Small intestine (tissue), 7 donors: ENCODE measurements around the gene SORCS2. TPM values are rescaled to one million over a fixed set of nuclear protein-coding genes. Genes with fewer than 3 reads are reported as not detected.

Experiments
- DNase-seq, 2 donors: peaks; one replicate each; pipeline versions ENCODE4 v3.0.0 to v3.0.0-alpha.2; 2013
- FAIRE-seq: peaks from 2 replicates; lab custom pipeline; 2012; peaks lifted over from hg19 to GRCh38; lab: Jason Lieb, UNC
- H3K27ac ChIP-seq, 3 donors: one replicate each; pipeline ENCODE4 v1.5.1; 2013; ENCODE audit warnings: low read length in 2 of 3, mild to moderate bottlenecking in 2 of 3, control low read depth in 1 of 3, inconsistent platforms in 1 of 3, low read depth in 1 of 3, moderate library complexity in 1 of 3
- H3K27me3 ChIP-seq, 3 donors: one replicate each; pipeline ENCODE4 v1.6.1; 2013; ENCODE audit warnings: low read length in 3 of 3, inconsistent platforms in 1 of 3; ENCODE audit not compliant: control insufficient read depth in 3 of 3, insufficient read depth in 3 of 3
- H3K36me3 ChIP-seq, 3 donors: one replicate each; pipeline ENCODE4 v1.6.1; 2013; ENCODE audit warnings: low read length in 3 of 3, inconsistent platforms in 1 of 3, low read depth in 1 of 3, mild to moderate bottlenecking in 1 of 3, moderate library complexity in 1 of 3; ENCODE audit not compliant: control insufficient read depth in 3 of 3, insufficient read depth in 2 of 3
- H3K4me1 ChIP-seq, 3 donors: one replicate each; pipeline ENCODE4 v1.6.1; 2013; ENCODE audit warnings: low read length in 2 of 3, inconsistent platforms in 1 of 3, low read depth in 1 of 3, mild to moderate bottlenecking in 1 of 3, moderate library complexity in 1 of 3; ENCODE audit not compliant: control insufficient read depth in 3 of 3, insufficient read depth in 2 of 3
- H3K4me3 ChIP-seq, 3 donors: one replicate each; pipeline ENCODE4 v1.5.1; 2013; ENCODE audit warnings: low read length in 3 of 3, control low read depth in 1 of 3, inconsistent platforms in 1 of 3, low read depth in 1 of 3, mild to moderate bottlenecking in 1 of 3, moderate library complexity in 1 of 3
- H3K9me3 ChIP-seq, 2 donors: one replicate each; pipeline ENCODE4 v1.6.1; 2013; ENCODE audit warnings: low read depth in 1 of 2, low read length in 1 of 2; ENCODE audit not compliant: control insufficient read depth in 2 of 2, insufficient read depth in 1 of 2
- WGBS, 3 donors: extraction: QIAGEN DNeasy Blood & Tissue Kit; methylation state at CpG; one replicate each; pipeline ENCODE4 v1.1.7; 2013; 5-methylcytosine and 5-hydroxymethylcytosine counted together
- polyA plus RNA-seq, 4 donors: library from polyadenylated mRNA; stranded (reverse) in 3 of 4; unstranded in 1 of 4; fragments of 200-250 nt in 3 of 4; fragments of 120-200 nt in 1 of 4; gene quantifications; one replicate each; pipeline versions ENCODE4 v1.2.1 to v1.2.3, GENCODE V29; 2013
- donor health status: healthy with polysubstance abuse.
- donor health status: control.
- donor health status: control.
- donor health status: Bipolar disorder and iron deficiency.
- donor health status: healthy.

Gene SORCS2
- polyA plus RNA-seq, 4 donors = 0.63 to 3.3 (median 2.2) TPM; not detected in 1

DNA sequence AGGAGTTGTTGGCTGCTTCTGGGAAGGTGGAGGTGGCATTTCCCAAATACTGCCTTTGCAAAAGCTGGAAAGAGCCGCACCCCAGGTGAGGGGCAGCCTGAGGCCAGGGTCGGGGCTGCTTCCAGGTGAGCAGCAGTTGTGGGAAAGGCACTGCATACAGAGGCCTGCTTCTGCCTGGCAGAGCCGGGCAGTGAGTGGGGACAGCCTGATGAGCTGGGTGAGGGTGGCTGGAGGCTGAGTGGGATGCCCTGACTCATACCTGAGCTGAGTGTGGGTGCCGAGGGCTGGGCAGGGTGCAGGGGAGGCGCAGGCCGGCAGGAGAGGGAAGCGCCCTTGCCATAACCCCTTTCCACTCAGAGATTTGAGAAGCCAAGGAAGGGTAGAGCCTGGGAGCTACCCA, 248.9 kb downstream of the SORCS2 start:
- Histone ChIP-seq H3K4me1 (peaks cover 0 to 11% (median 0%) of the 10 kb centered on the region in 3 donors), H3K27me3 (no peaks in the 10 kb centered on the region), H3K36me3 (no peaks in the 10 kb centered on the region), H3K4me3 (no peak overlapping the region), H3K27ac (no peak overlapping the region), H3K9me3 (peaks cover 0 to 14% of the 10 kb centered on the region in 2 donors)
- DNase-seq (no peak), FAIRE-seq (no peak)
- WGBS, 3 donors = 72 to 84% (median 75%) methylated on average over 4 to 7 of the region's 7 CpGs

DNA sequence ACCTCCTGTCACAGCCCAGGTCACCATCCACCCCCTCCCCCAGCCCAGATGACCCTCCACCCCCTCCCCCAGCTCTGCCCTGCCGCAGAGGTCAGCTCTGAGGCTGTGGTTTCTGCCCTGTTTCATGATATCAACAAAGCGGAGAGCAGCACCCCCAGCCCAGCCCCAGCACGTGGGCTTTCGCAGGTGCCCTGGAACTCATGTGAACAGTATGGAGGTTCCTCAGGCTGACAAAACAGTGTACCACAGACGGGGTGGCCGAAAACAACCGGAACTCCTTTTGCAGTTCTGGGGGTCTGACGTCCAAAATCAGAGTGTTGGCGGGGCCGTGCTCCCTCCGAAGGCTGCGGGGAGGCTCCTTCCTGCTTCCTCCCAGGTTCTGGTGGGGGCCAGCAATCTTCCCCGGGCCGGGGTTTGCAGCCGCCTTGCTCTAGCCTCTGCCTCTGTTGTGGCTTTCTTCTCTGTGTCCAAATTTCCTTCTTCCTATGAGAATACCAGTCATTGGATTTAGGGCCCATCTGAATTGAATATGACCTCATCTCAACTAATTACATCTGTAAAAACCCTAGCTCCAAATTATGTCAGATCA, 250.3 kb downstream of the SORCS2 start:
- H3K9me3 ChIP-seq = peaks cover 0 to 14% of the 10 kb centered on the region in 2 donors
- no peaks in the 10 kb centered on the region for H3K36me3 ChIP-seq
- 60 to 75% (median 62%) methylated on average over 15 of the region's 15 CpGs for WGBS, 3 donors
- no peaks in the 10 kb centered on the region for H3K27me3 ChIP-seq
- peaks cover 0 to 1% (median 0%) of the 10 kb centered on the region in 3 donors for H3K4me1 ChIP-seq
- H3K27ac ChIP-seq = no peak overlapping the region
- DNase-seq (no peak), FAIRE-seq (no peak)
- H3K4me3 ChIP-seq = no peak overlapping the region

DNA sequence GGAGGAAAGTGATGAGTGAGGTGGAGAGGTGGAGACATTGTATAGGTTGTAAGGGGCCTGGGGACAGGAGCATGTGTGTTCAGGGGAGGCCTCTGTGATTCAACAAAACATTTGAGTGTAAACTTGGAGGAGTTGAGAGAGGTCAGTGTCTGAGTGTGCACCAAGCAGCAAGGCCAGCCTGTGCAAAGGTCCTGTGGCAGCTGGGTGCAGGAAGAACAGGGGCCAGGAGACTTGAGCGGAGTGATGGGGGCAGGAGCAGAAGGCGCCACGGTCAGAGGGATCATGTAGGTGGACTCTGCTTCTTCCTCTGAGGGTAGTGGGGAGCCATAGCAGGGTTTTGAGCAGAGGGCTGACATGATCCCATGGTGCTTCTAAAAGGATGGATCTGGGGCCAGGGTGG, 252.0 kb downstream of the SORCS2 start:
- 87 to 93% (median 91%) methylated on average over 3 of the region's 3 CpGs for WGBS, 3 donors

DNA sequence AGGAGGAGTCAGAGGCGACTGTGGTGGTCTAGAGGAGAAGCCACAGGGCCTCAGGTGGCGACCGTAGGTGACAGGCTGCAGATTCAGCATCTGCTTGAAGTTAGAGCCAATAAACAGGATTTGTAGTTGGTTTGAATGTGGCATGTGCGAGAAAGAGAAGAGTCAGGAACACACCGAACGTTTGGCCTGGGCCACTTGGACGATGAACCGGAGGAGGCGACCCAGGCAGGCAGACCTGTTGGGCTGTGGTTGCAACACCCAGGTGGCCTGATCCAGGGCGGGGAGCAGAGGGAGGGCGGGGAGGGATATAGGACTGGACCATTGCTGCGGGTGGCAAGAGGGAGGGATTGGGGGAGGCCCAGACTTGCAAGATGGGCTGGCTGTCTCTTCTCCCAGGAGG, 252.4 kb downstream of the SORCS2 start:
- H3K4me1 ChIP-seq = no peaks in the 10 kb centered on the region
- H3K27ac ChIP-seq = no peak overlapping the region
- no peaks in the 10 kb centered on the region for H3K27me3 ChIP-seq
- DNase-seq (no peak), FAIRE-seq (no peak)
- H3K4me3 ChIP-seq = no peak overlapping the region
- 52 to 78% (median 52%) methylated on average over 12 of the region's 12 CpGs for WGBS, 3 donors
- no peaks in the 10 kb centered on the region for H3K36me3 ChIP-seq
- H3K9me3 ChIP-seq = peaks cover 0 to 1% of the 10 kb centered on the region in 2 donors

More for the DNA sequence above, 252.0 kb downstream of the SORCS2 start:
- peaks cover 0 to 5% of the 10 kb centered on the region in 2 donors for H3K9me3 ChIP-seq
- no peaks in the 10 kb centered on the region for H3K27me3 ChIP-seq
- no peaks in the 10 kb centered on the region for H3K36me3 ChIP-seq
- FAIRE-seq = no peak
- no peak overlapping the region for H3K4me3 ChIP-seq
- no peak for DNase-seq
- H3K27ac ChIP-seq = no peak overlapping the region
- H3K4me1 ChIP-seq = no peaks in the 10 kb centered on the region

DNA sequence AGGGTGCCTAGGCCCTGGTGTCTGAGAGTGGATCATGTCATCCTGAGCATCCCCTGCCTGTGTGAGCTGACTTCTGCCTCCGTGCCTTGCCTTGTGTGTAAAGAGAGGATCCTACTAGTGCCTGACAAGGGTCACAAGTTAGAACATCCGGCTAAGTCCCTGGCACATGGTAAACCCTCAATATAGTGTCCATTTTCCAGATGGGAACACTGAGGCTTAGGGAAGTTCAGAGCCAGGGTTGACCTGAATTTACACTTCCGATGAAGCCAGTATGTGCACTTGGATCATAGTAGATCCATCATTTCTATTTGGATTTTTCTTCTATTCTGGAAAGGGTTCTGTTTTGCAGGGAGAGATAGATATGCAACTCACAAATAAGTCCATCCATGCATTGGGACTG, 254.9 kb downstream of the SORCS2 start:
- FAIRE-seq (no peak), DNase-seq (no peak)
- Histone ChIP-seq H3K4me3 (no peak overlapping the region), H3K9me3 (no peaks in the 10 kb centered on the region), H3K27me3 (no peaks in the 10 kb centered on the region), H3K4me1 (no peaks in the 10 kb centered on the region), H3K36me3 (no peaks in the 10 kb centered on the region), H3K27ac (no peak overlapping the region)
- WGBS, 3 donors = 85 to 87% (median 86%) methylated on average over 3 of the region's 3 CpGs

DNA sequence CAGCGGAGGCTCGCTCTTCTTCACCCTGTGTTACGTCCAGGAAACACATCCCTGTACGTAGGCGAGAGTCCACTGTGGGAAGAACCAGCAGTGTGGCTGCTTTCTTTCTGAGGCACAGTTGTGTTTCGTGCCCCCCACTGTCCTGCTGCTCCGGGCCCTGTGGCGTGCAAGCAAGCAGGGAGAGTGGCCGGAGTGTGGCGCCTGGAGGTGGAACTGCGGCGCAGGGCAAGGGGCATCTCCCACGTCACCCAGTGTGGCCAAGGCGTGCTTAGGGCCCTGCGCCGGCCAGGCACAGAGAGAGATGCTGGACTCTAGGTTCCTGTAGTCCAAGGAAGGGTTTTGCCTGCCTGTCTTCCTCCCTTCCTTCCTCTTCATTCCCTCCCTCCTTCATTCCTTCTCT, 255.7 kb downstream of the SORCS2 start:
- Histone ChIP-seq H3K4me1 (no peaks in the 10 kb centered on the region), H3K36me3 (no peaks in the 10 kb centered on the region), H3K27me3 (no peaks in the 10 kb centered on the region), H3K27ac (no peak overlapping the region), H3K4me3 (no peak overlapping the region), H3K9me3 (no peaks in the 10 kb centered on the region)
- WGBS, 3 donors = 34 to 75% (median 45%) methylated on average over 13 to 16 of the region's 16 CpGs
- no peak for FAIRE-seq
- DNase-seq = no peak

DNA sequence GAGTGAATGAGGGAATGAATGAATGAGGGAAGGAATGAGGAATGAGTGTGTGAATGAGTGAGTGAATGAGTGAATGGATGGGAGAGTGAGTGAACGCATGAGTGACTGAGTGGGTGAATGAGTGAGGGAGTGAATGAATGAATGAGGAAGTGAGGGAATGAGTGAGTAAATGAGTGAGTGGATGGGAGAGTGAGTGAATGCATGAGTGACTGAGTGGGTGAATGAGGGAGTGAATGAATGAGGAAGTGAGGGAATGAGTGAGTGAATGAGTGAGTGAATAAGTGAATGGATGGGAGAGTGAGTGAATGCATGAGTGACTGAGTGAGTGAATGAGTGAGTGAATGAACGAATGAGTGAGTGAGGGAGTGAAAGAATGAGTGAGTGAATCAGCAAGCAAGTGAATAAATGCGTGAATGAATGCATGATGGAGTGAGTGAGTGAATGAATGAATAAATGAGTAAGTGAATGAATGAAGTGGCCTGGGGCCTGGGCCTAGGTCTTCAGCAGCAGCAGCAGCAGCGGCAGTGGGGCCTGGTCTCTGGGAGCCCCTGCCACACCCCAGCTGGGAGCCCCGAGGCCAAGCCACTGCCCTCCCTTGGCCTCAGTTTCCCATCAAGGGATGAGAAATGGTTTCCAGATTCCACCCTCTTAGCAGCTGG, 258.6 kb downstream of the SORCS2 start:
- DNase-seq (no peak), FAIRE-seq (no peak)
- no peak overlapping the region for H3K27ac ChIP-seq
- 64 to 78% (median 65%) methylated on average over 4 to 5 of the region's 5 CpGs for WGBS, 3 donors
- no peaks in the 10 kb centered on the region for H3K36me3 ChIP-seq
- no peaks in the 10 kb centered on the region for H3K27me3 ChIP-seq
- H3K9me3 ChIP-seq = no peaks in the 10 kb centered on the region
- H3K4me3 ChIP-seq = no peak overlapping the region
- H3K4me1 ChIP-seq = no peaks in the 10 kb centered on the region

DNA sequence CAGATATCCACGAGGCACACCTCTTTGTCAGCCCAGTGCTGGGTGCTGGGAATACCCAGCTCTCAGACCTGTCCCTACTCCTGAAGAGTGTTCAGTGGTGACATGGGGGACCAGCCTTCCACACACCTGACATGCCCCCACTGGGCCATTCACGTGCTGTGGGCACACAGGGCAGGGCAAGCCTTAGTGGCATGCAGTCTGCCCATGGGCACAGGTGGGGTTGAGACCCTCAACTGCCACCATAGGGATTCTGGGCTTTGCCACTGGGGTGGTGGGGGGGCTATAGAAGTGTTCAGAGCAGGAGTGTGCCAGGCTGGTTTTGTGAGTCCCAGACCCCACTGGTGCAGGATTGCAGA, 259.1 kb downstream of the SORCS2 start:
- DNase-seq = no peak
- WGBS, 3 donors = 25 to 49% (median 31%) methylated on average over 2 of the region's 2 CpGs
- no peaks in the 10 kb centered on the region for H3K36me3 ChIP-seq
- no peak for FAIRE-seq
- no peak overlapping the region for H3K27ac ChIP-seq
- H3K4me1 ChIP-seq = no peaks in the 10 kb centered on the region
- no peaks in the 10 kb centered on the region for H3K27me3 ChIP-seq
- no peak overlapping the region for H3K4me3 ChIP-seq
- H3K9me3 ChIP-seq = no peaks in the 10 kb centered on the region
